Epithelial cell of esophagus (primary cell): ENCODE measurements around the gene MIGA2.

Experiments used
- DNase-seq: peaks from one replicate; pipeline ENCODE4 v3.0.0; 2010; ENCODE audit warnings: low read depth
- H3K4me3 ChIP-seq: 2 replicates; pipeline ENCODE4 v1.5.1; 2011; ENCODE audit warnings: mild to moderate bottlenecking, low read length, control low read depth
- TF ChIP-seq, protein P1 (sequence below): IDR thresholded peaks from 2 replicates; pipeline ENCODE4 v1.5.1; 2011; ENCODE audit warnings: low read depth, mild to moderate bottlenecking, low read length, control low read depth, inconsistent platforms; ENCODE audit not compliant: insufficient read depth; ENCODE audit errors: missing control alignments

MIGA2 gene

DNA sequence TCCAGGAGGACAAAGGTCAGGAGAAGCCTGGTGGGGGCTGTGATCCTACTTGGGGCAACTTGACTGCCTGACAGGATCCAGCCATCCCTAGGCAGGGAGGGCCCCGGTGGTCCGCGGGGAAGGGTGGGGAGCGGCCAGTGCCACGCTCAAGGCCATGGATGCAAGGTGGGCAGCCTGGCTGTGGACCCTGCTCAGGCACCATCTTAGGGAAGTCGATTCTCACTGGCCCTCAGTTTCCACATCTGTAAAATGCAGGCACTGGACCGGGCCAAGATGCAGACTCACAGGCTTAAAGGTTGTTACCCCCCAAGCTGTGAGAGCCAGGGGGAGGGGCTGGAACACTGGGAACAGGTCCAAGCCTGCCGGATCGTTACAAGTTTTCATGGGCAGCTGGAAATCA is 35.7 kb downstream of the MIGA2 start:
- H3K4me3 ChIP-seq: no peak overlapping the region
- TF ChIP-seq, protein P1, sequence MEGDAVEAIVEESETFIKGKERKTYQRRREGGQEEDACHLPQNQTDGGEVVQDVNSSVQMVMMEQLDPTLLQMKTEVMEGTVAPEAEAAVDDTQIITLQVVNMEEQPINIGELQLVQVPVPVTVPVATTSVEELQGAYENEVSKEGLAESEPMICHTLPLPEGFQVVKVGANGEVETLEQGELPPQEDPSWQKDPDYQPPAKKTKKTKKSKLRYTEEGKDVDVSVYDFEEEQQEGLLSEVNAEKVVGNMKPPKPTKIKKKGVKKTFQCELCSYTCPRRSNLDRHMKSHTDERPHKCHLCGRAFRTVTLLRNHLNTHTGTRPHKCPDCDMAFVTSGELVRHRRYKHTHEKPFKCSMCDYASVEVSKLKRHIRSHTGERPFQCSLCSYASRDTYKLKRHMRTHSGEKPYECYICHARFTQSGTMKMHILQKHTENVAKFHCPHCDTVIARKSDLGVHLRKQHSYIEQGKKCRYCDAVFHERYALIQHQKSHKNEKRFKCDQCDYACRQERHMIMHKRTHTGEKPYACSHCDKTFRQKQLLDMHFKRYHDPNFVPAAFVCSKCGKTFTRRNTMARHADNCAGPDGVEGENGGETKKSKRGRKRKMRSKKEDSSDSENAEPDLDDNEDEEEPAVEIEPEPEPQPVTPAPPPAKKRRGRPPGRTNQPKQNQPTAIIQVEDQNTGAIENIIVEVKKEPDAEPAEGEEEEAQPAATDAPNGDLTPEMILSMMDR: no peak
- no peak for DNase-seq

DNA sequence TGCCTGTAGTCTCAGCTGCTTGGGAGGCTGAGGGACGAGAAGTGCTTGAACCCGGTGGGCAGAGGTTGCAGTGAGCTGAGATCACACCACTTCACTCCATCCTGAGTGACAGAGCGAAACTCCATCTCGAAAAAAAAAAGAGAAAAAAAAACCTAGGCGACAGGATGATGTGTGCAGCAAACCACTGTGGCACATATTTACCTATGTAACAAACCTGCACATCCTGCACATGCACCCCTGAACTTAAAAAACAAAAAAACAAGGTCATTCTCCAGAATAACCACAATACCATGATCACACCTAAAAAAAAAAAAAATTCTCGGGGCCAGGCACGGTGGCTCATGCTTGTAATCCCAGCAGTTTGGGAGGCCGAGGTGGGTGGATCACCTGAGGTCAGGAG is 37.0 kb downstream of the MIGA2 start:
- TF ChIP-seq, protein P1: no peak
- no peak overlapping the region for H3K4me3 ChIP-seq
- DNase-seq: no peak

- TF ChIP-seq, protein P1: no peak
- no peak for DNase-seq
- no peak overlapping the region for H3K4me3 ChIP-seq
Observed at GRCh38 chr9:129074106-129074505, 37.7 kb downstream of the MIGA2 start.

GRCh38 chr9:129075996-129076639 is 39.7 kb downstream of the MIGA2 start:
- TF ChIP-seq, protein P1: no peak
- DNase-seq: no peak
- H3K4me3 ChIP-seq: no peak overlapping the region

GRCh38 chr9:129076640-129077037 is 40.2 kb downstream of the MIGA2 start:
- no peak overlapping the region for H3K4me3 ChIP-seq
- TF ChIP-seq, protein P1: no peak
- DNase-seq: no peak

DNA sequence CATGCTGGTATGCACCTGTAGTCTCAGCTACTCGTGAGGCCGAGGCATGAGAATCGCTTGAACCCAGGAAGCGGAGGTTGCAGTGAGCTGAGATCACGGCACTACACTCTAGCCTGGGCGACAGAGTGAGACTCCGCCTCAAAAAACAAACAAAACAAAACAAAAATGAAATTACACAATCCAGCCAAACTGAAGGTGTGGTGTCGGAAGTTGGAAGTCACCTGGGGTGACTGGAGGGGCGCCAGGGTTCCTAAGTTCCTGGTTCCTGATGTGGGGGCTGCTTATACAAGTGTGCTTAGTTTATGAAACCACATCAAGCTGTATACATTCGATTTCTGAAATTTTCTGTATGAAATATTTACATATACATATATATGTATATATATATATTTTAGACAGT is 40.8 kb downstream of the MIGA2 start:
- TF ChIP-seq, protein P1: no peak
- no peak for DNase-seq

More for the DNA sequence above, 40.8 kb downstream of the MIGA2 start:
- no peak overlapping the region for H3K4me3 ChIP-seq
